PC-9 (cell line): ENCODE data around the gene LAMA5.

ENCODE experiments used
- EZH2 ChIP-seq: fragments of 200-600 bp; sonication (generic); IDR thresholded peaks from 2 replicates; pipeline ENCODE4 v1.8.0; 2017; ENCODE audit warnings: antibody characterized with exemption, low read depth
- TF ChIP-seq, protein P1 (sequence below): fragments of 200-600 bp; sonication (generic); conservative IDR thresholded peaks from 2 replicates; pipeline ENCODE4 v1.6.1; 2017; ENCODE audit warnings: mixed run types, antibody characterized with exemption, mild to moderate bottlenecking, moderate library complexity

DNA sequence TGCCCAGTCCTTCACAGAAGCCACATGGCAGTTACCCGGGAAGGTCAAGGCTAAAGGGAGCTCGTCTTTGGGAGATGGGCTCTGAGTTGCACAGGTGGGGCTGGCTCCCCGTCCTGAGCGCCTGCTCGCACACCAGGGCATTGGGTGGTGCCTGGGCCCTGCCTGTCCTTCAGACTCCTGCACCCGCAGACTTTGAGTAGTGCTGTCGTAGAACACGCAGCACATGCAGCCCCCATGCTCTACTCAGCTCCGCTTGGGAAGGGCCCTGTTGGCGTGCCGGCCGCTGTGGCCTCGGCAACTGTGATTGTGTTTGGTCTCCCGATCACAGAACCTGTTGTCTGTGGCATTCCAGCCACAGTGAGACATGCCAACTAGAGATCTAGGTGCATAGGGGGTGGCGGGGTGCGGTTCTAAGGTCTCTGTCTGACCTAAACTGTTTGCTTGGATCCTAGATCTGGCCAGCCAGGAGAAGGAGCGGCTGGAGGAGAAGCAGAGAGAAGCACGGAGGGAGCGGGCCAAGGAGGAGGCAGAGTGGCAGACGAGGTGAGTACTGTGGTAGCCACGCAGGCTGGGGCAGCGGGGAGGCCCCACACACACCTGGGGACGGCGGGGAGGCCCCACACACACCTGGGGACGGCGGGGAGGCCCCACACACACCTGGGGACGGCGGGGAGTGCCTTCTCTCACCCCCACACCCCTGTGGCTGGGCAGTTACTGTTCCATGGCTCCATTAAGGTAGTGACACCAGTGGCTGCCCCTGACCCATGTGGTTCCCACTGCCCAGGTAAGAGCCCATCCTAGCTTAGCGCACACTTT is 75.7 kb downstream of the LAMA5 start:
- TF ChIP-seq, protein P1, sequence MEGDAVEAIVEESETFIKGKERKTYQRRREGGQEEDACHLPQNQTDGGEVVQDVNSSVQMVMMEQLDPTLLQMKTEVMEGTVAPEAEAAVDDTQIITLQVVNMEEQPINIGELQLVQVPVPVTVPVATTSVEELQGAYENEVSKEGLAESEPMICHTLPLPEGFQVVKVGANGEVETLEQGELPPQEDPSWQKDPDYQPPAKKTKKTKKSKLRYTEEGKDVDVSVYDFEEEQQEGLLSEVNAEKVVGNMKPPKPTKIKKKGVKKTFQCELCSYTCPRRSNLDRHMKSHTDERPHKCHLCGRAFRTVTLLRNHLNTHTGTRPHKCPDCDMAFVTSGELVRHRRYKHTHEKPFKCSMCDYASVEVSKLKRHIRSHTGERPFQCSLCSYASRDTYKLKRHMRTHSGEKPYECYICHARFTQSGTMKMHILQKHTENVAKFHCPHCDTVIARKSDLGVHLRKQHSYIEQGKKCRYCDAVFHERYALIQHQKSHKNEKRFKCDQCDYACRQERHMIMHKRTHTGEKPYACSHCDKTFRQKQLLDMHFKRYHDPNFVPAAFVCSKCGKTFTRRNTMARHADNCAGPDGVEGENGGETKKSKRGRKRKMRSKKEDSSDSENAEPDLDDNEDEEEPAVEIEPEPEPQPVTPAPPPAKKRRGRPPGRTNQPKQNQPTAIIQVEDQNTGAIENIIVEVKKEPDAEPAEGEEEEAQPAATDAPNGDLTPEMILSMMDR, result no peak
- TF ChIP-seq EZH2, result no peak
